Ovary (tissue), 3 donors: ENCODE measurements around the gene TMED1.

ENCODE experiments used
- CTCF ChIP-seq, 3 donors: fragments of 450-650 bp in 2 of 3; fragments of 200-600 bp in 1 of 3; IDR thresholded peaks; one replicate each; pipeline versions ENCODE4 v1.5.1 to v1.8.0; 2016 to 2022; ENCODE audit warnings: antibody characterized with exemption in 3 of 3, mild to moderate bottlenecking in 1 of 3
- POLR2A ChIP-seq: fragments of 450-650 bp; IDR thresholded peaks from one replicate; pipeline ENCODE4 v1.6.1; 2017; ENCODE audit warnings: antibody characterized with exemption, mild to moderate bottlenecking, moderate library complexity
- donor health status: DM: no; HTN: no; CAD: no.

- TF ChIP-seq CTCF (IDR thresholded peaks at IDR 0.05) (no peak), POLR2A (no peak)
Observed at GRCh38 chr19:10848230-10848856, 12.3 kb upstream of the TMED1 start, which contains the start of gene C19orf38.
